Right lobe of liver (tissue), 6 donors: ENCODE results near the gene QPCTL. TPM values are rescaled to one million over a fixed set of nuclear protein-coding genes. Genes with fewer than 3 reads are reported as not detected.
A peak's percentile ranks its signal among the peaks of the same experiment; 100 is the strongest.
"Not testable (repeated sequence)": the region's sequence is repeated elsewhere in the genome, so short reads cannot be mapped to it uniquely, and the experiment has no call there.

Experiments
- ATAC-seq, 4 donors: fragments of 200-7000 bp; cut with Tn5 transposase; one replicate each; pipeline ENCODE4 v1.9.1; 2020; ENCODE audit warnings: mild to moderate bottlenecking in 4 of 4, moderate library complexity in 4 of 4
- DNase-seq, 3 donors: peaks; one replicate each; pipeline ENCODE4 v3.0.0-alpha.2; 2020
- H3K27ac ChIP-seq, 3 donors: fragments of 200-600 bp; one replicate each; pipeline ENCODE4 v1.8.0; 2022
- H3K27me3 ChIP-seq, 2 donors: fragments of 200-600 bp; one replicate each; pipeline ENCODE4 v1.8.0; 2022
- H3K36me3 ChIP-seq, 4 donors: fragments of 200-600 bp; sonication (generic) in 1 of 4; one replicate each; pipeline versions ENCODE4 v1.5.1 to v1.8.0; 2017 to 2022; ENCODE audit warnings: control low read depth in 1 of 4
- H3K4me1 ChIP-seq, 4 donors: fragments of 200-600 bp; sonication (generic) in 1 of 4; one replicate each; pipeline versions ENCODE4 v1.5.1 to v1.8.0; 2017 to 2022; ENCODE audit warnings: control low read depth in 1 of 4
- H3K4me3 ChIP-seq, 3 donors: fragments of 200-600 bp; one replicate each; pipeline ENCODE4 v1.8.0; 2022
- H3K9me3 ChIP-seq, 4 donors: fragments of 200-600 bp; sonication (generic) in 1 of 4; one replicate each; pipeline versions ENCODE4 v1.5.1 to v1.8.0; 2017 to 2022; ENCODE audit warnings: control low read depth in 1 of 4
- POLR2A ChIP-seq: fragments of 450-650 bp; IDR thresholded peaks from one replicate; pipeline ENCODE4 v1.6.1; 2017; ENCODE audit warnings: antibody characterized with exemption, mild to moderate bottlenecking
- WGBS: methylation state at CpG from one replicate; pipeline ENCODE4 v1.1.6; 2018; ENCODE audit warnings: low coverage, low lambda C conversion rate; ENCODE audit not compliant: insufficient coverage; ENCODE audit errors: missing lambda C conversion rate; 5-methylcytosine and 5-hydroxymethylcytosine counted together
- intact Hi-C, 2 donors: fragments of 100-400 bp; cut with DNase I; formaldehyde crosslinking; loops; one replicate each; pipeline versions ENCODE4 v1.11.2 to v1.14.1; 2022
- total RNA-seq, 6 experiments: library from RNA; depleted of rRNA in 2 of 6; stranded (reverse); fragments of >200 nt in 2 of 6; fragmentation: NEBNext Ultra II Directional in 3 of 6; extraction: Animal tissue kit (Norgen Biotek cat#: 25700) in 3 of 6; gene quantifications; one replicate each; pipeline versions ENCODE4 v1.1.0 to v1.2.4, GENCODE V29; 2016 to 2023
- TF ChIP-seq, protein P1 (sequence below), 4 donors: fragments of 200-600 bp in 3 of 4; fragments of 450-650 bp in 1 of 4; IDR thresholded peaks; one replicate each; pipeline versions ENCODE4 v1.5.1 to v1.8.0; 2016 to 2022; ENCODE audit warnings: antibody characterized with exemption in 4 of 4, mild to moderate bottlenecking in 2 of 4
- donor health status: DM: no; HTN: yes; CAD: no.
- donor health status: DM: no; HTN: no; CAD: no.
- donor health status: DM: no; HTN: no; CAD: no.
- donor health status: DM: no; HTN: yes; CAD: no.
- donor health status: DM: no; HTN: yes; CAD: no.

The QPCTL gene
- total RNA-seq, 6 experiments from 2014 or later: 4.4 to 6.9 (median 5.9) TPM

GRCh38 chr19:45717131-45717982 is 24.9 kb downstream of the QPCTL start:
- WGBS: 1% methylated on average over 26 of the region's 51 CpGs
- no peaks in the 10 kb centered on the region for H3K27me3 ChIP-seq
- peaks cover 0 to 25% (median 4%) of the 10 kb centered on the region in 4 donors for H3K4me1 ChIP-seq
- DNase-seq (peak; percentile 99), ATAC-seq (peak; percentile 91 to 96 (median 92))
- TF ChIP-seq POLR2A: peak; percentile 65
- TF ChIP-seq, protein P1, sequence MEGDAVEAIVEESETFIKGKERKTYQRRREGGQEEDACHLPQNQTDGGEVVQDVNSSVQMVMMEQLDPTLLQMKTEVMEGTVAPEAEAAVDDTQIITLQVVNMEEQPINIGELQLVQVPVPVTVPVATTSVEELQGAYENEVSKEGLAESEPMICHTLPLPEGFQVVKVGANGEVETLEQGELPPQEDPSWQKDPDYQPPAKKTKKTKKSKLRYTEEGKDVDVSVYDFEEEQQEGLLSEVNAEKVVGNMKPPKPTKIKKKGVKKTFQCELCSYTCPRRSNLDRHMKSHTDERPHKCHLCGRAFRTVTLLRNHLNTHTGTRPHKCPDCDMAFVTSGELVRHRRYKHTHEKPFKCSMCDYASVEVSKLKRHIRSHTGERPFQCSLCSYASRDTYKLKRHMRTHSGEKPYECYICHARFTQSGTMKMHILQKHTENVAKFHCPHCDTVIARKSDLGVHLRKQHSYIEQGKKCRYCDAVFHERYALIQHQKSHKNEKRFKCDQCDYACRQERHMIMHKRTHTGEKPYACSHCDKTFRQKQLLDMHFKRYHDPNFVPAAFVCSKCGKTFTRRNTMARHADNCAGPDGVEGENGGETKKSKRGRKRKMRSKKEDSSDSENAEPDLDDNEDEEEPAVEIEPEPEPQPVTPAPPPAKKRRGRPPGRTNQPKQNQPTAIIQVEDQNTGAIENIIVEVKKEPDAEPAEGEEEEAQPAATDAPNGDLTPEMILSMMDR (IDR thresholded peaks at IDR 0.05): peak in 1 of 4 donors; percentile 13
- intact Hi-C loops: no loop called here
- H3K4me3 ChIP-seq: peak overlapping the region; percentile 59 to 64 (median 61)
- peak overlapping the region; percentile 88 to 97 (median 96) for H3K27ac ChIP-seq
- no peaks in the 10 kb centered on the region for H3K9me3 ChIP-seq
- peaks cover 0 to 7% (median 0%) of the 10 kb centered on the region in 4 donors for H3K36me3 ChIP-seq

DNA sequence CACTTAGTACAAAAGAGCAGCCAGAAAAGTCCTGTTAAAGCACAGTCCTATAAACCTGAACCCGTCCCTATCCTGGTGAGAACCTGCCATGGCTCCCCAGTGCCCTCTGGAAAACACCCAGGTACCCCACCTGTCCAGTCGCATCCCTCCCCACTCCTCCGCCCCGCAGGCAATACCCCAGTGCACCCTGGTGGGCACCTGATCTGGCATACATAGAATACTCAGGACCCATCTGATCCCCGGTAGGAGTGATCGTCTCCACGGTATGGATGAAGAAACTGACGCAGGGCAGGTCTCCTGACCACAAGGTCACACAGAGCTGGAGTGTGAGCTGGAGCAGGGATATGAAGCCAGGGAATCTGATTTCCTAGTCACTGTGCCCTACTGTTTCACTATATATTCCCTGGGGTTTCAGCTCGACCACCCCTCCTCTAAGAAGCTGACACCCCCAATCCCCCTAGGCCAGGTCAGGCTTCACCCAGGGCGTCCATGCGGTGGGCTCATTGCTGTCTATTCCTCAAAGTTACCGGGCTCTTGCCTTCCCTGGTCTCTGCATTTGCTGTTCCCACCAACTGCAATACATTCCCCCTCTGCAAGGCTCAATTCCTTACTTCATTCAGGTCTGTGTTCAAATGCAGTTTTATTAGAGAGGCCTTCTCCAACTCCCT is 25.7 kb downstream of the QPCTL start:
- peak in 1 of 3 donors; percentile 56 for DNase-seq
- H3K36me3 ChIP-seq: peaks cover 0 to 5% (median 2%) of the 10 kb centered on the region in 4 donors
- peaks cover 0 to 25% (median 4%) of the 10 kb centered on the region in 4 donors for H3K4me1 ChIP-seq
- no peak for ATAC-seq
- intact Hi-C loops: no loop called here
- peak overlapping the region; percentile 88 to 97 (median 96) for H3K27ac ChIP-seq
- 62% methylated on average over 2 of the region's 12 CpGs for WGBS
- H3K9me3 ChIP-seq: no peaks in the 10 kb centered on the region
- no peaks in the 10 kb centered on the region for H3K27me3 ChIP-seq
- TF ChIP-seq POLR2A: no peak
- TF ChIP-seq, protein P1 (IDR thresholded peaks at IDR 0.05): no peak
- H3K4me3 ChIP-seq: peak overlapping the region; percentile 51 to 64 (median 59)

DNA sequence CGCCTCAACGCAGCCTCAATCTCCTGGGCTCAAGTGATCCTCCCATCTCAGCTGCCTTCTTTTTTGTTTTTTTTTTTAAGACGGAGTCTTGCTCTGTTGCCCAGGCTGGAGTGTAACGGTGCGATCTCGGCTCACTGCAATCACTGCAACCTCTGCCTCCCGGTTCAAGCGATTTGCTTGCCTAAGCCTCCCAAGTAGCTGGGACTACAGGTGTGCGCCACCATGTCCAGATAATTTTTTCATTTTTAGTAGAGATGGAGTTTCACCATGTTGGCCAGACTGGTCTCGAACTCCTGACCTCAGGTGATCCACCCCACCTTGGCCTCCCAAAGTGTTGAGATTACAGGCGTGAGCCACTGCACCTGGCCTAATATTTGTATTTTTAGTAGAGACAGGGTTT is 27.6 kb downstream of the QPCTL start:
- H3K4me3 ChIP-seq, ATAC-seq, H3K9me3 ChIP-seq, H3K27me3 ChIP-seq, H3K36me3 ChIP-seq, intact Hi-C loops, DNase-seq: not testable (repeated sequence)
- WGBS: 95% methylated on average over 9 of the region's 11 CpGs
- Histone ChIP-seq H3K4me1 (peaks cover 0 to 25% (median 4%) of the 10 kb centered on the region in 4 donors), H3K27ac (peak overlapping the region in 2 of 3 donors; percentile 74 to 87)

DNA sequence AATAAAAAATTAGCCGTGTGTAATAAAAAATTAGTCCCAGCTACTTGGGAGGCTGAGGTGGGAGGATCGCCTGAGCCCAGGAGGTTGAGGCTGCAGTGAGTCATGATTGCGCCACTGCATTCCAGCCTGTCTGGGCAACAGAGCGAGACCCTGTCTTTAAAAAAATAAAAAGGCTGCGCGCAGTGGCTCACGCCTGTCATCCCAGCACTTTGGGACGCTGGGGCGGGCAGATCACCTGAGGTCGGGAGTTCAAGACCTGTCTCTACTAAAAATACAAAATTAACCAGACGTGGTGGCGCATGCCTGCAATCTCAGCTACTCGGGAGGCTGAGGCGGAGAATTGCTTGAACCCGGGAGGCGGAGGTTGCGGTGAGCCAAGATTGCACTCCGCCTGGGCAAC is 36.2 kb downstream of the QPCTL start:
- H3K4me3 ChIP-seq, H3K9me3 ChIP-seq, H3K27ac ChIP-seq, intact Hi-C loops, ATAC-seq, H3K36me3 ChIP-seq, H3K27me3 ChIP-seq, DNase-seq: not testable (repeated sequence)
- WGBS: 93% methylated on average over 18 of the region's 18 CpGs
- peaks cover 0 to 12% (median 5%) of the 10 kb centered on the region in 4 donors for H3K4me1 ChIP-seq

DNA sequence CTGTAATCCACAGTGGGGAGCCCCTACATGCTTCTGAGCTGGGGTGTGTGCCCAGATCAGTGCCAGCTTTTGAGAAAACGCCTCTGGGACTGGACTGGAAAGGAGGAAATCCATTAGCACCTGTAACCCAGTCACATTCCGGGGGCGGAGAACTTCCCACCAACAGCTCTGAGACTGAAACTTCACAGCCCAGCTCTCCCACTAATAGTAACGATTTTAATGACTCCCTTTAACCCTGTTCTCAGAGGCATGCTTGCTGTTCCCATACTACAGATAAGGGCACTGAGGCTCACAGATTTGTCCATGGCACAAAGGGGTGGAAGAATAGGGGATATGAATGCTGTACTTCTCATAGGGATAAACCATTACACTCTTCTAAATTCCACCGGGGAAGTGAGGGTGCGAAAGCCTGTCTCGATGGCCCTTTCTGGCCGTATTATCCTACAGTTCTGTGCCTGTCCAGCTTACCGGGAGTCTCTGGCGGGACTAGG is 37.4 kb downstream of the QPCTL start:
- Histone ChIP-seq H3K9me3 (no peaks in the 10 kb centered on the region), H3K27me3 (no peaks in the 10 kb centered on the region), H3K27ac (peak overlapping the region; percentile 4 to 60 (median 20)), H3K4me3 (peak overlapping the region; percentile 53 to 77 (median 66)), H3K4me1 (peaks cover 0 to 12% (median 5%) of the 10 kb centered on the region in 4 donors), H3K36me3 (no peaks in the 10 kb centered on the region)
- no peak for TF ChIP-seq POLR2A
- TF ChIP-seq, protein P1 (IDR thresholded peaks at IDR 0.05): no peak
- 2% methylated on average over 8 of the region's 10 CpGs for WGBS
- DNase-seq: no peak
- intact Hi-C loops: no loop called here
- ATAC-seq: peak in 3 of 4 donors; percentile 0 to 31 (median 1)
